WI38 (cell line): ENCODE measurements around the gene CYP4V2.

Source experiments
- H3K4me3 ChIP-seq: 2 replicates; pipeline ENCODE4 v1.5.1; 2011; ENCODE audit warnings: low read depth, mild to moderate bottlenecking, control low read depth, low read length
- CTCF ChIP-seq: IDR thresholded peaks from 2 replicates; pipeline ENCODE4 v1.5.1; 2012; ENCODE audit warnings: low read depth, mild to moderate bottlenecking, control low read depth, low read length

Gene CYP4V2

GRCh38 chr4:186189656-186190055, 1.7 kb upstream of the CYP4V2 start:
- no peak for TF ChIP-seq CTCF
- H3K4me3 ChIP-seq: no peak overlapping the region

GRCh38 chr4:186190581-186191199, 677 bp upstream of the CYP4V2 start:
- peak overlapping the region; percentile 82 for H3K4me3 ChIP-seq
- TF ChIP-seq CTCF: no peak

- no peak for TF ChIP-seq CTCF
- peak overlapping the region; percentile 82 for H3K4me3 ChIP-seq
Measured at GRCh38 chr4:186192066-186192612, 772 bp downstream of the CYP4V2 start.

GRCh38 chr4:186193851-186194250, 2.5 kb downstream of the CYP4V2 start:
- TF ChIP-seq CTCF: no peak
- H3K4me3 ChIP-seq: no peak overlapping the region

- TF ChIP-seq CTCF: no peak
- no peak overlapping the region for H3K4me3 ChIP-seq
Measured at GRCh38 chr4:186196063-186196462, 4.7 kb downstream of the CYP4V2 start.

- no peak overlapping the region for H3K4me3 ChIP-seq
- TF ChIP-seq CTCF: no peak
Measured at GRCh38 chr4:186200516-186200915, 9.1 kb downstream of the CYP4V2 start.

- H3K4me3 ChIP-seq: no peak overlapping the region
- no peak for TF ChIP-seq CTCF
Measured at GRCh38 chr4:186201010-186201409, 9.6 kb downstream of the CYP4V2 start.
